ENCODE data around the gene SND1. TPM values are rescaled to one million over a fixed set of nuclear protein-coding genes. Genes with fewer than 3 reads are reported as not detected.

SND1 gene
- total and polyA plus RNA-seq, 2 donors, result 55.1 to 104 TPM

- no peaks in the 10 kb centered on the region for H3K27me3 ChIP-seq (ENCODE audit: control insufficient read depth in 2 of 2, insufficient read depth in 1 of 2, low read length in 1 of 2)
- no peak overlapping the region for H3K4me3 ChIP-seq (ENCODE audit: low read length in 2 of 2)
- peaks cover 3 to 6% of the 10 kb centered on the region in 2 donors for H3K36me3 ChIP-seq (ENCODE audit: control insufficient read depth in 2 of 2, insufficient read depth in 2 of 2, low read length in 1 of 2)
- no peak for DNase-seq (ENCODE audit: low read depth in 6 of 9, low spot score in 9 of 9)
- 96% methylated on average over 5 of the region's 5 CpGs for WGBS
- no peak overlapping the region for H3K27ac ChIP-seq (ENCODE audit: low read depth in 1 of 2, low read length in 1 of 2)
- H3K4me1 ChIP-seq (ENCODE audit: control insufficient read depth in 2 of 2, insufficient read depth in 2 of 2, low read length in 2 of 2), result no peaks in the 10 kb centered on the region
- H3K9me3 ChIP-seq (ENCODE audit: control insufficient read depth in 2 of 2, insufficient read depth in 1 of 2, low read length in 1 of 2), result no peaks in the 10 kb centered on the region
Observed at GRCh38 chr7:127802845-127803244, 150.9 kb downstream of the SND1 start.

DNA sequence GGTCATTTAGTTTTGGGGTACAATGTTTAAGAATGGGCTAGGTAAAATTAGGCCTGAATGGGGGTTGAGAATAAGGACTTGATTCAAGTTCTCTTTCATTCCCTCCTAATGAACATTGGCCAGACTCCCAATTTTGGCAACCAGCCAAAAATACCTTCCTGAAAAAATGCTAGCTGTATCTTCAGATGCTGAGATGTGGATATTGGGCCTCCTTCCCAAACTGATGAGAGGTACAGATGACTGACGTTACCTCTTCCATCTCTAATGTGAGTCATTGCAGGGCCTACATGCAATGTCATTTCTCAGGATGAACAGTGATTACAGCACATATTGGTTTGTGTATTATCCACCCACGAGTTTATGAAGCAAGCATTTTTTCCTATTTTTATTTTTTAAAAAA lies 151.6 kb downstream of the SND1 start:
- no peak overlapping the region for H3K27ac ChIP-seq (ENCODE audit: low read depth in 1 of 2, low read length in 1 of 2)
- WGBS, result 97% methylated on average over 2 of the region's 2 CpGs
- H3K4me1 ChIP-seq (ENCODE audit: control insufficient read depth in 2 of 2, insufficient read depth in 2 of 2, low read length in 2 of 2), result no peaks in the 10 kb centered on the region

DNA sequence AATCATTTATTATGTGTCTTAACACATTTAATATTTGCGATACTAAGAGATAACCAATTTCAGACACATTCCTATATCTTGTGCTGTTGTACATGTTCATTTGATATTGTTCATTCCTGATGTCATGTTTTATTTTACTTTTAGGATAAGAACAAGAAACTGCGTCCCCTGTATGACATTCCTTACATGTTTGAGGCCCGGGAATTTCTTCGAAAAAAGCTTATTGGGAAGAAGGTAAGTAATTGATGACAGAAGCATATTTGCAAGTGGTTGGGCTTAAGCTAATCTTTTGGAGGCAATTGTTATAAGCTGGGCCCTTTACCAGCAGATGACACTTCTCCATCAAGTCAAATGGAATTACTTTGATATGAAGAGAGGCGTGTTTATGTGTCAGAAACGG lies 155.3 kb downstream of the SND1 start:
- no peak for DNase-seq (ENCODE audit: low read depth in 6 of 9, low spot score in 9 of 9)
- no peaks in the 10 kb centered on the region for H3K27me3 ChIP-seq (ENCODE audit: control insufficient read depth in 2 of 2, insufficient read depth in 1 of 2, low read length in 1 of 2)
- no peak overlapping the region for H3K4me3 ChIP-seq (ENCODE audit: low read length in 2 of 2)
- H3K36me3 ChIP-seq (ENCODE audit: control insufficient read depth in 2 of 2, insufficient read depth in 2 of 2, low read length in 1 of 2), result peaks cover 6 to 17% of the 10 kb centered on the region in 2 donors
- whole genome bisulfite sequencing, result 96% methylated on average over 6 of the region's 6 CpGs
- H3K4me1 ChIP-seq (ENCODE audit: control insufficient read depth in 2 of 2, insufficient read depth in 2 of 2, low read length in 2 of 2), result no peaks in the 10 kb centered on the region
- H3K9me3 ChIP-seq (ENCODE audit: control insufficient read depth in 2 of 2, insufficient read depth in 1 of 2, low read length in 1 of 2), result no peaks in the 10 kb centered on the region
- H3K27ac ChIP-seq (ENCODE audit: low read depth in 1 of 2, low read length in 1 of 2), result no peak overlapping the region

More for the DNA sequence above, 151.6 kb downstream of the SND1 start:
- Histone ChIP-seq H3K27me3 (ENCODE audit: control insufficient read depth in 2 of 2, insufficient read depth in 1 of 2, low read length in 1 of 2) (no peaks in the 10 kb centered on the region), H3K4me3 (ENCODE audit: low read length in 2 of 2) (no peak overlapping the region), H3K36me3 (ENCODE audit: control insufficient read depth in 2 of 2, insufficient read depth in 2 of 2, low read length in 1 of 2) (peaks cover 3 to 8% of the 10 kb centered on the region in 2 donors), H3K9me3 (ENCODE audit: control insufficient read depth in 2 of 2, insufficient read depth in 1 of 2, low read length in 1 of 2) (no peaks in the 10 kb centered on the region)
- no peak for DNase-seq (ENCODE audit: low read depth in 6 of 9, low spot score in 9 of 9)

GRCh38 chr7:127807829-127808228 lies 155.8 kb downstream of the SND1 start:
- Histone ChIP-seq H3K4me1 (ENCODE audit: control insufficient read depth in 2 of 2, insufficient read depth in 2 of 2, low read length in 2 of 2) (no peaks in the 10 kb centered on the region), H3K27ac (ENCODE audit: low read depth in 1 of 2, low read length in 1 of 2) (no peak overlapping the region), H3K4me3 (ENCODE audit: low read length in 2 of 2) (no peak overlapping the region), H3K36me3 (ENCODE audit: control insufficient read depth in 2 of 2, insufficient read depth in 2 of 2, low read length in 1 of 2) (peaks cover 6 to 17% of the 10 kb centered on the region in 2 donors), H3K27me3 (ENCODE audit: control insufficient read depth in 2 of 2, insufficient read depth in 1 of 2, low read length in 1 of 2) (no peaks in the 10 kb centered on the region), H3K9me3 (ENCODE audit: control insufficient read depth in 2 of 2, insufficient read depth in 1 of 2, low read length in 1 of 2) (no peaks in the 10 kb centered on the region)
- no peak for DNase-seq (ENCODE audit: low read depth in 6 of 9, low spot score in 9 of 9)
- WGBS, result over 99% methylated on average over 2 of the region's 2 CpGs

DNA sequence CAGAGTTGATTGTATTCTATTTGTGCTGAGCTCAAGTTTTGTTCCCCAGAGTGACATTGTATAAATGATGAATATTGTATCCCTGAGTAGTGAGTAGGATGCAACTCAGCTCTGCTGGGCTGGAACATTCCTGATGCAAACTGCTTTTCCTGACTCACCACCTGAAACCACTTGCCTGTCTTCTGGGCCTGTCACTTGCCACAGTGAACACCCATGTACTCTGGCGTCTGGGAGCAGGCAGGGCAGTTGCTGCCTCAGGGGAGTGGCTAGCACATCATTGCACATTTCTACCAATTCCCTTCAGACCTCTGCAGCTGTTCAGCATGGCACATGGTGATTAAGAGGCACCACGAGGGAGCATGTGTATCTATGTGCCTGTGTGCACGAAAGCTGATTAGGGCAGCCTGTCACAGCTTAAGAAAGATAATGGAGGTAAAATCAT lies 157.3 kb downstream of the SND1 start:
- Histone ChIP-seq H3K4me1 (ENCODE audit: control insufficient read depth in 2 of 2, insufficient read depth in 2 of 2, low read length in 2 of 2) (no peaks in the 10 kb centered on the region), H3K27me3 (ENCODE audit: control insufficient read depth in 2 of 2, insufficient read depth in 1 of 2, low read length in 1 of 2) (no peaks in the 10 kb centered on the region), H3K9me3 (ENCODE audit: control insufficient read depth in 2 of 2, insufficient read depth in 1 of 2, low read length in 1 of 2) (no peaks in the 10 kb centered on the region), H3K27ac (ENCODE audit: low read depth in 1 of 2, low read length in 1 of 2) (no peak overlapping the region), H3K36me3 (ENCODE audit: control insufficient read depth in 2 of 2, insufficient read depth in 2 of 2, low read length in 1 of 2) (peaks cover 6 to 17% of the 10 kb centered on the region in 2 donors), H3K4me3 (ENCODE audit: low read length in 2 of 2) (no peak overlapping the region)
- DNase-seq (ENCODE audit: low read depth in 6 of 9, low spot score in 9 of 9), result no peak
- 88% methylated on average over 3 of the region's 3 CpGs for WGBS

DNA sequence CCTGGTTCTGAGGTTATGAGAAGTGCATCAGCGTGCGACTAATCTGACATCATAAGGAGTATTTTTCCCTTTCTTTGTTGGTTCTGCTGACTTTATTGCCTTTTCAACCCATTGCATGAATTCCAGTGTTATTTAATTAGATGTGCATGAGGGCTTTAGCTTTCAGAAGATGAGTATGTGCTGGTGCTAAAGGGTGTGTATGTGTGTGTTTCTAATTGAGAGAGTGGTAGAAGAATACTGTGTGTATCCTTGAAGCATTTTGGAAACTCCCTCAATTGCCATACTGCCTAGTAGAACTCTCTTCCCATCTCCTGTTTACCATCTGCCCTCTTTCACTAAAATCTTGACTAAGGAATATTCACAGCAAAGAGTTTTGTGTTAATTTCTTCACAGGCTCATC lies 158.1 kb downstream of the SND1 start:
- H3K4me3 ChIP-seq (ENCODE audit: low read length in 2 of 2), result no peak overlapping the region
- no peak overlapping the region for H3K27ac ChIP-seq (ENCODE audit: low read depth in 1 of 2, low read length in 1 of 2)
- H3K9me3 ChIP-seq (ENCODE audit: control insufficient read depth in 2 of 2, insufficient read depth in 1 of 2, low read length in 1 of 2), result no peaks in the 10 kb centered on the region
- H3K36me3 ChIP-seq (ENCODE audit: control insufficient read depth in 2 of 2, insufficient read depth in 2 of 2, low read length in 1 of 2), result peaks cover 6 to 17% of the 10 kb centered on the region in 2 donors
- H3K27me3 ChIP-seq (ENCODE audit: control insufficient read depth in 2 of 2, insufficient read depth in 1 of 2, low read length in 1 of 2), result no peaks in the 10 kb centered on the region
- DNase-seq (ENCODE audit: low read depth in 6 of 9, low spot score in 9 of 9), result no peak
- no peaks in the 10 kb centered on the region for H3K4me1 ChIP-seq (ENCODE audit: control insufficient read depth in 2 of 2, insufficient read depth in 2 of 2, low read length in 2 of 2)
- 98% methylated on average over 2 of the region's 2 CpGs for WGBS

DNA sequence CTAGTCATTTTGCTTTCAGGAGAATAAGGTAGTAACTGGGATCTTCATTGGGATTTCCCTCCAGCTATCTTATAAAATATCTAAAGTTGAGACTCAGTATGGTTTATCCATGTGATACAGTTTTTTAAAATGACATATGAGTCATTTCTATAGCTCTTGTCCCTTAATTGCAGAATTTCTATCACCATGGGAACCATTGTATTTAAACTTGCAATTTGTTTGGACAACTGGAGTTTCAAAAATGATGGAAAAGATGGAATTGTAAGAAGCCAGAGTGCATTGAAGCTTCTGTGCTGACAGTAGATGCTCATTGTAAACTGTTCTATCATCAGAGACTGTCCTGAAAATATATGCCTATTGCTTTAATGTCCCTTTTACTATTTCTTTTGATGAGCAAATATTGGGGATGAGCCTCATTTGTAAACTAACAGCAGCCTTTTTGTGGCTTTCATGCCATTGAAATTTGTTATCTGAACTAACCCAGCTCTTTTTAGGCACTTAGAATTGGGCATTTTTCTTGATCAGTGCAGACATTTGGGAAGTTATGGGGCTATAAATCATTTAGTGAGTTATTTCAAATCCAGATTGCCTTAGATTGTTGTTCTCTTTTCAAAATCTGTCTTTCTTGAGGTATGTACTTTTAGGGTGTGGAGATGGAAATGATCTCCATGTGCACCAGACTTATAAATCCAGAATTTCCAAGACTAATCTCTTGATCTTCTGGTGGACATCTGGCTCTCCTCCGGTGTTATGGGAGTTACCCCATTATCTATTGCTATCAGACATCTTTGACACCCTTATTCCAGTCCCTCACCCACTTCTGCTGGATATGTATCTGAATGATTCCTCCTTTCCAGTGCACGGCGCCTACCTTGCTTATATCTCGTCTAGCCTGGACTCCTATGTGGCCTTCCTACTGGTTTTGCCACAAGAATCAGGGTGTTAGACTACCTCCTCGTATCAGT lies 159.0 kb downstream of the SND1 start:
- H3K27me3 ChIP-seq (ENCODE audit: control insufficient read depth in 2 of 2, insufficient read depth in 1 of 2, low read length in 1 of 2), result no peaks in the 10 kb centered on the region
- peaks cover 6 to 17% of the 10 kb centered on the region in 2 donors for H3K36me3 ChIP-seq (ENCODE audit: control insufficient read depth in 2 of 2, insufficient read depth in 2 of 2, low read length in 1 of 2)
- H3K9me3 ChIP-seq (ENCODE audit: control insufficient read depth in 2 of 2, insufficient read depth in 1 of 2, low read length in 1 of 2), result no peaks in the 10 kb centered on the region
- H3K4me1 ChIP-seq (ENCODE audit: control insufficient read depth in 2 of 2, insufficient read depth in 2 of 2, low read length in 2 of 2), result no peaks in the 10 kb centered on the region
- H3K4me3 ChIP-seq (ENCODE audit: low read length in 2 of 2), result no peak overlapping the region
- WGBS, result 99% methylated on average over 5 of the region's 5 CpGs
- no peak for DNase-seq (ENCODE audit: low read depth in 6 of 9, low spot score in 9 of 9)
- no peak overlapping the region for H3K27ac ChIP-seq (ENCODE audit: low read depth in 1 of 2, low read length in 1 of 2)

- no peak overlapping the region for H3K27ac ChIP-seq (ENCODE audit: low read depth in 1 of 2, low read length in 1 of 2)
- no peak for DNase-seq (ENCODE audit: low read depth in 6 of 9, low spot score in 9 of 9)
- 96% methylated on average over 3 of the region's 3 CpGs for WGBS
- no peaks in the 10 kb centered on the region for H3K4me1 ChIP-seq (ENCODE audit: control insufficient read depth in 2 of 2, insufficient read depth in 2 of 2, low read length in 2 of 2)
- no peak overlapping the region for H3K4me3 ChIP-seq (ENCODE audit: low read length in 2 of 2)
- H3K36me3 ChIP-seq (ENCODE audit: control insufficient read depth in 2 of 2, insufficient read depth in 2 of 2, low read length in 1 of 2), result peaks cover 6 to 14% of the 10 kb centered on the region in 2 donors
- no peaks in the 10 kb centered on the region for H3K27me3 ChIP-seq (ENCODE audit: control insufficient read depth in 2 of 2, insufficient read depth in 1 of 2, low read length in 1 of 2)
- H3K9me3 ChIP-seq (ENCODE audit: control insufficient read depth in 2 of 2, insufficient read depth in 1 of 2, low read length in 1 of 2), result no peaks in the 10 kb centered on the region
Observed at GRCh38 chr7:127812540-127812939, 160.5 kb downstream of the SND1 start.

- H3K4me3 ChIP-seq (ENCODE audit: low read length in 2 of 2), result no peak overlapping the region
- WGBS, result 96% methylated on average over 4 of the region's 4 CpGs
- no peaks in the 10 kb centered on the region for H3K9me3 ChIP-seq (ENCODE audit: control insufficient read depth in 2 of 2, insufficient read depth in 1 of 2, low read length in 1 of 2)
- no peaks in the 10 kb centered on the region for H3K27me3 ChIP-seq (ENCODE audit: control insufficient read depth in 2 of 2, insufficient read depth in 1 of 2, low read length in 1 of 2)
- no peak for DNase-seq (ENCODE audit: low read depth in 6 of 9, low spot score in 9 of 9)
- H3K27ac ChIP-seq (ENCODE audit: low read depth in 1 of 2, low read length in 1 of 2), result no peak overlapping the region
- peaks cover 0 to 4% of the 10 kb centered on the region in 2 donors for H3K36me3 ChIP-seq (ENCODE audit: control insufficient read depth in 2 of 2, insufficient read depth in 2 of 2, low read length in 1 of 2)
- no peaks in the 10 kb centered on the region for H3K4me1 ChIP-seq (ENCODE audit: control insufficient read depth in 2 of 2, insufficient read depth in 2 of 2, low read length in 2 of 2)
Observed at GRCh38 chr7:127813991-127814541, 162.1 kb downstream of the SND1 start.

Measured in thymus (tissue), 11 donors.